B cell (primary cell): ENCODE results near the gene CDS2. TPM values are rescaled to one million over a fixed set of nuclear protein-coding genes. Genes with fewer than 3 reads are reported as not detected.

Experiments used
- ATAC-seq: fragments of 200-7000 bp; cut with Tn5 transposase; one replicate; pipeline ENCODE4 v1.10.0; 2021; ENCODE audit warnings: low read depth, mild to moderate bottlenecking, moderate number of reproducible peaks, moderate library complexity
- CTCF ChIA-PET: fragments of 350-600 bp; sonication (Branson Sonifier 250); formaldehyde crosslinking; loops from one replicate; lab custom pipeline; 2021; ENCODE audit warnings: antibody characterized with exemption, inconsistent platforms; lab: Charles Lee
- POLR2A ChIA-PET: fragments of 350-600 bp; sonication (Branson Sonifier 250); formaldehyde crosslinking; loops from one replicate; lab custom pipeline; 2021; ENCODE audit warnings: antibody characterized with exemption; lab: Charles Lee
- DNase-seq: peaks from one replicate; pipeline ENCODE4 v3.0.0; 2013
- H2AFZ ChIP-seq: 2 replicates; pipeline ENCODE4 v1.6.1; 2012; ENCODE audit warnings: mild to moderate bottlenecking, low read depth, low read length; ENCODE audit not compliant: insufficient read depth, poor library complexity, severe bottlenecking
- H3K27ac ChIP-seq, 2 donors: 1 replicate in 1 of 2; 2 replicates in 1 of 2; pipeline ENCODE4 v1.5.1; 2012 to 2013; ENCODE audit warnings: low read length in 2 of 2, mild to moderate bottlenecking in 2 of 2, moderate library complexity in 1 of 2
- H3K27me3 ChIP-seq, 4 experiments: fragments of 200-600 bp in 1 of 4; sonication (generic) in 1 of 4; replicated peaks in 1 of 4; 1 replicate in 2 of 4; 2 replicates in 2 of 4; pipeline versions ENCODE4 v1.6.1 to v1.7.0; 2013 to 2016; ENCODE audit warnings: low read length in 3 of 4, mild to moderate bottlenecking in 2 of 4, mixed read lengths in 1 of 4, moderate library complexity in 1 of 4; ENCODE audit not compliant: insufficient read depth in 4 of 4, control insufficient read depth in 3 of 4; ENCODE audit errors: control extremely low read depth in 1 of 4
- H3K36me3 ChIP-seq, 2 experiments: replicated peaks in 1 of 2; 1 replicate in 1 of 2; 2 replicates in 1 of 2; pipeline versions ENCODE4 v1.6.1 to v1.7.1; 2013; ENCODE audit warnings: low read length in 1 of 2; ENCODE audit not compliant: insufficient read depth in 2 of 2, control insufficient read depth in 1 of 2; ENCODE audit errors: control extremely low read depth in 1 of 2, extremely low read depth in 1 of 2
- H3K4me1 ChIP-seq, 2 donors: fragments of 200-600 bp in 1 of 2; sonication (generic) in 1 of 2; 1 replicate in 1 of 2; 2 replicates in 1 of 2; pipeline versions ENCODE4 v1.5.1 to v1.6.1; 2013 to 2017; ENCODE audit warnings: low read length in 2 of 2; ENCODE audit not compliant: control insufficient read depth in 2 of 2, insufficient read depth in 2 of 2
- H3K4me2 ChIP-seq: replicated peaks from 2 replicates; pipeline ENCODE3; 2012; ENCODE audit warnings: mild to moderate bottlenecking, low read depth, low read length; ENCODE audit not compliant: poor library complexity, severe bottlenecking
- H3K4me3 ChIP-seq, 5 experiments: fragments of 200-600 bp in 1 of 5; sonication (generic) in 1 of 5; 1 replicate in 3 of 5; 2 replicates in 2 of 5; pipeline versions ENCODE4 v1.5.1 to v1.7.0; 2011 to 2016; ENCODE audit warnings: low read length in 4 of 5, mild to moderate bottlenecking in 4 of 5, low read depth in 2 of 5, control low read depth in 1 of 5, moderate library complexity in 1 of 5; ENCODE audit not compliant: insufficient read depth in 1 of 5; ENCODE audit errors: control extremely low read depth in 1 of 5, extremely low read depth in 1 of 5
- H3K79me2 ChIP-seq: fragments of 200-600 bp; sonication (generic); one replicate; pipeline ENCODE4 v1.6.0; 2016; ENCODE audit warnings: low read length; ENCODE audit not compliant: control insufficient read depth, insufficient read depth
- H3K9ac ChIP-seq: fragments of 200-600 bp; sonication (generic); 2 replicates; pipeline ENCODE4 v1.6.1; 2017; ENCODE audit warnings: mild to moderate bottlenecking, low read length, moderate library complexity
- H3K9me3 ChIP-seq, 3 donors: one replicate each; pipeline versions ENCODE4 v1.6.1 to v1.7.1; 2013; ENCODE audit warnings: low read length in 2 of 3; ENCODE audit not compliant: control insufficient read depth in 2 of 3, insufficient read depth in 1 of 3; ENCODE audit errors: control extremely low read depth in 1 of 3
- H4K20me1 ChIP-seq: 2 replicates; pipeline ENCODE4 v1.6.0; 2012; ENCODE audit warnings: mild to moderate bottlenecking, low read length; ENCODE audit not compliant: insufficient read depth, control insufficient read depth, poor library complexity, severe bottlenecking
- H3K27ac Mint-ChIP-seq: one replicate; pipeline ENCODE4 v1.8.0; 2021; ENCODE audit warnings: mixed read lengths
- H3K27me3 Mint-ChIP-seq: one replicate; pipeline ENCODE4 v1.8.0; 2021; ENCODE audit warnings: mixed read lengths
- H3K4me1 Mint-ChIP-seq: one replicate; pipeline ENCODE4 v1.8.0; 2021; ENCODE audit warnings: mixed read lengths
- H3K4me3 Mint-ChIP-seq: one replicate; pipeline ENCODE4 v1.8.0; 2021; ENCODE audit warnings: mixed read lengths
- H3K9me3 Mint-ChIP-seq: one replicate; pipeline ENCODE4 v1.8.0; 2022; ENCODE audit warnings: mixed read lengths; ENCODE audit not compliant: insufficient read depth
- EZH2 ChIP-seq: IDR thresholded peaks from 2 replicates; pipeline ENCODE4 v1.6.1; 2012; ENCODE audit warnings: borderline replicate concordance, low read depth, mild to moderate bottlenecking, moderate library complexity, low read length; ENCODE audit not compliant: insufficient read depth, poor library complexity, severe bottlenecking
- WGBS: methylation state at CpG from one replicate; pipeline ENCODE4 v1.1.5; 2013; ENCODE audit warnings: missing lambda C conversion rate; ENCODE audit not compliant: insufficient coverage; 5-methylcytosine and 5-hydroxymethylcytosine counted together
- intact Hi-C: fragments of 100-400 bp; cut with micrococcal nuclease; formaldehyde crosslinking; loops from one replicate; pipeline ENCODE4 v1.10.0; 2022
- polyA plus RNA-seq: library from polyadenylated mRNA; depleted of rRNA; stranded (reverse); fragments of >200 nt; gene quantifications from 2 replicates; pipeline ENCODE4 v1.2.3, GENCODE V29; 2012
- total RNA-seq, 2 donors: library from RNA; stranded (reverse); fragments of 120-200 nt in 1 of 2; gene quantifications; 1 replicate in 1 of 2; 2 replicates in 1 of 2; pipeline versions ENCODE4 v1.2.3 to v1.2.4, GENCODE V29; 2013 to 2022
- TF ChIP-seq, protein P1 (sequence below): fragments of 200-600 bp; IDR thresholded peaks from one replicate; pipeline ENCODE4 v1.8.0; 2022; ENCODE audit warnings: antibody characterized with exemption, mild to moderate bottlenecking

CDS2 gene
- total and polyA plus RNA-seq, 2 donors (not counting 1 experiment from before 2014, with no cell fraction given) = 17.3 to 48.6 TPM

DNA sequence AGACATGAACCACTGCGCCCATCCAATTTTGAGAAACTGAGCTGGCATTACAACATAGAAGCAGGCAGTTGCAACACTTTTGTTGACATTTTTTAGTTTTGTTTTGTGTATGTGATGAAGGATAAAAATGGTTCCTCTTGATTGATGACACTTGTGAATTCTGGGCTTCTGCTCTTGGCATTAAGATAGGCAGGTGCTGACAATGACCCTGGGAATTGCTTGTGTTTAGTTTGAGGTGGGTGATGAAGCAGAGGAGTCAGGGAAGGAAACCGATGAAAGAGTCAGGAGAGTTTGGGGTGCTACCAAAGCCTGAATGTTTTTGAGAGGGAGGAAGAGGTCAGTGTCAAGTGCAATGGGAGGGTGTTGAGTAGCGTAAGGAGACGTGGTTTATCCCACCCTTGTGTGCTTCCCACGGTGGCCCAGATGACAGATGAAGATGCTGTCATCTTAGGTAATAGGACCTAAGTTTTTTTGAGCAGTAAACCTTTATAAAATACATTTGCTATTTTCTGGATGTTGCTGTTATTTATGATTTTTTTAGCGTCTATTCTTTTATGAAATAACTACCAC lies 19.4 kb downstream of the CDS2 start:
- Histone ChIP-seq H3K4me3 (no peak overlapping the region), H4K20me1 (peaks cover 85% of the 10 kb centered on the region), H3K4me2 (peak overlapping the region; percentile 46), H3K79me2 (peaks cover 88% of the 10 kb centered on the region), H3K9ac (no peak overlapping the region), H3K27me3 (no peaks in the 10 kb centered on the region), H3K4me1 (peaks cover 21 to 33% of the 10 kb centered on the region in 2 donors), H3K9me3 (no peaks in the 10 kb centered on the region), H3K27ac (no peak overlapping the region), H3K36me3 (peaks cover 0 to 10% of the 10 kb centered on the region in 2 experiments), H2AFZ (no peak overlapping the region)
- Mint-ChIP-seq H3K9me3 (no peaks in the 10 kb centered on the region), H3K4me3 (no peak overlapping the region), H3K27me3 (no peaks in the 10 kb centered on the region), H3K4me1 (peaks cover 57% of the 10 kb centered on the region), H3K27ac (peak overlapping the region; percentile 3)
- DNase-seq (no peak), ATAC-seq (no peak)
- ChIA-PET CTCF (interaction anchor here (2.6 kb wide), 1 partner anchor 46 kb away, joined by 6 read pairs; no protein-coding TSS in a partner anchor), POLR2A (no interaction called here)
- 83% methylated on average over 5 of the region's 6 CpGs for WGBS
- intact Hi-C loops = no loop called here
- no peak for TF ChIP-seq EZH2
- TF ChIP-seq, protein P1, sequence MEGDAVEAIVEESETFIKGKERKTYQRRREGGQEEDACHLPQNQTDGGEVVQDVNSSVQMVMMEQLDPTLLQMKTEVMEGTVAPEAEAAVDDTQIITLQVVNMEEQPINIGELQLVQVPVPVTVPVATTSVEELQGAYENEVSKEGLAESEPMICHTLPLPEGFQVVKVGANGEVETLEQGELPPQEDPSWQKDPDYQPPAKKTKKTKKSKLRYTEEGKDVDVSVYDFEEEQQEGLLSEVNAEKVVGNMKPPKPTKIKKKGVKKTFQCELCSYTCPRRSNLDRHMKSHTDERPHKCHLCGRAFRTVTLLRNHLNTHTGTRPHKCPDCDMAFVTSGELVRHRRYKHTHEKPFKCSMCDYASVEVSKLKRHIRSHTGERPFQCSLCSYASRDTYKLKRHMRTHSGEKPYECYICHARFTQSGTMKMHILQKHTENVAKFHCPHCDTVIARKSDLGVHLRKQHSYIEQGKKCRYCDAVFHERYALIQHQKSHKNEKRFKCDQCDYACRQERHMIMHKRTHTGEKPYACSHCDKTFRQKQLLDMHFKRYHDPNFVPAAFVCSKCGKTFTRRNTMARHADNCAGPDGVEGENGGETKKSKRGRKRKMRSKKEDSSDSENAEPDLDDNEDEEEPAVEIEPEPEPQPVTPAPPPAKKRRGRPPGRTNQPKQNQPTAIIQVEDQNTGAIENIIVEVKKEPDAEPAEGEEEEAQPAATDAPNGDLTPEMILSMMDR = no peak

DNA sequence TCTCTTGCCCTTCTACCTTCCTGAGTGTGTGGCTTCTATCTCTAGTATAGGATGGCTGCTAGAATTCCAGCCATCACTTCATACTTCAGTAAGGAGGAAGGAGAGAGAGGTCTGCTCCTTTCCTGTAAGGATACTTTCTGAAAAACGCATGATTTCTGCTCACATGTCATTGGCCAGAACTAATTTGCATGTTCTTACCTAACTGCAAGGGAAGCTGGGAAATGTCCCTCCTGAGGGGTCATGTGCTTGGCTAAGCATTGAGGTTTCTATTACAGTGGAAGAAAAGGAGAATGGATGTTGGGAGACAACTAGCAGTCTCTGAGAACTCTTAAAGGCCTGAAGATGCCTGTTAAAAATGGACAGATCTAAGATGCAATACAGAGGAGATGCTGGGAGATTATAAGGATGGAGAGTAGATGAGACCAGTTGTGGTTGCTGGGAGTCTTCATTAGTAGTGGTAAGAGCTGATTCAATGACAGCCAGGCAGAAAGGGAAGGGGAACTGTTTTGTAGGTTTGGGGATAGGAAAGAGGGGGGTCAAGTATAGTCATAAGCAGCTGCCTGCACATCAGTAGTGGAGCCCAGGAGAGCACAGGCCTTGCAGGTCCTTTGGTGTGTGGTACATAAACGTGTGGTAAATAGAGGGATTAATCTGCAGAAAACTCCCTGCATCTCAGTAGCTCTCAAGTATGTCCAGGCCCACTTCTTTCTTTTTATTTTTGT lies 20.2 kb downstream of the CDS2 start:
- no peak for DNase-seq
- peak overlapping the region; percentile 29 for H3K4me2 ChIP-seq
- no peak overlapping the region for H3K9ac ChIP-seq
- no peaks in the 10 kb centered on the region for H3K9me3 ChIP-seq
- peaks cover 0 to 10% of the 10 kb centered on the region in 2 experiments for H3K36me3 ChIP-seq
- no peak overlapping the region for H3K27ac ChIP-seq
- ChIA-PET POLR2A (no interaction called here), CTCF (interaction anchor here (2.6 kb wide), 1 partner anchor 46 kb away, joined by 6 read pairs; no protein-coding TSS in a partner anchor)
- no peak overlapping the region for H2AFZ ChIP-seq
- H3K4me1 Mint-ChIP-seq = peaks cover 52% of the 10 kb centered on the region
- WGBS = no CpG with 5 or more reads among the region's 2 CpGs
- no peak for ATAC-seq
- H3K4me3 ChIP-seq = no peak overlapping the region
- intact Hi-C loops = no loop called here
- TF ChIP-seq, protein P1 = no peak
- no peak for TF ChIP-seq EZH2
- no peak overlapping the region for H3K4me3 Mint-ChIP-seq
- no peaks in the 10 kb centered on the region for H3K27me3 ChIP-seq
- peaks cover 85% of the 10 kb centered on the region for H4K20me1 ChIP-seq
- H3K9me3 Mint-ChIP-seq = no peaks in the 10 kb centered on the region
- peak overlapping the region; percentile 33 for H3K27ac Mint-ChIP-seq
- peaks cover 21 to 33% of the 10 kb centered on the region in 2 donors for H3K4me1 ChIP-seq
- H3K79me2 ChIP-seq = peaks cover 88% of the 10 kb centered on the region
- no peaks in the 10 kb centered on the region for H3K27me3 Mint-ChIP-seq
